ENCODE measurements around the gene APP. TPM values are rescaled to one million over a fixed set of nuclear protein-coding genes. Genes with fewer than 3 reads are reported as not detected.

The APP gene
- total RNA-seq, 4 donors from 2014 or later, result 209 to 297 (median 240) TPM

DNA sequence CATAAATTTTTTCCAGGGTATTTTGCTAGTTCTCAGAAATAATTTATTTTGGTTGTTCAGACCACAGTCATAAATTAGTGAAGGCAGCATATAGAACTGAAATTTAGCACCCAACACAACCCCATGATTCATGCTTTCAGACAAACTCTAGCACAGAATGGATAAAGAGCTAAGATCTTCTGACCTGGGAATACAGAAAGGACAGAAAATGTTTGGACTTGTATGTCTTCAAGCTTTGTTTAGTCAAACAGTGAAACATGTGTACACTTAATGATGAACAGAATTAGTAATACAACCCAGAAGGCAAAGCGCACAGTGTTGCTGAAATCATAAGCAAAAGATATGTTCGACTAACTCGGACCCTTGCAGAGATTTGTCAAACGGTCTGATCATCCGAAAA lies 205.6 kb downstream of the APP start:
- Histone ChIP-seq H3K27me3 (no peaks in the 10 kb centered on the region), H3K9me3 (no peaks in the 10 kb centered on the region), H3K4me1 (no peaks in the 10 kb centered on the region), H3K27ac (no peak overlapping the region), H3K4me3 (no peak overlapping the region), H3K36me3 (no peaks in the 10 kb centered on the region)
- no peak for DNase-seq
- TF ChIP-seq, protein P1, sequence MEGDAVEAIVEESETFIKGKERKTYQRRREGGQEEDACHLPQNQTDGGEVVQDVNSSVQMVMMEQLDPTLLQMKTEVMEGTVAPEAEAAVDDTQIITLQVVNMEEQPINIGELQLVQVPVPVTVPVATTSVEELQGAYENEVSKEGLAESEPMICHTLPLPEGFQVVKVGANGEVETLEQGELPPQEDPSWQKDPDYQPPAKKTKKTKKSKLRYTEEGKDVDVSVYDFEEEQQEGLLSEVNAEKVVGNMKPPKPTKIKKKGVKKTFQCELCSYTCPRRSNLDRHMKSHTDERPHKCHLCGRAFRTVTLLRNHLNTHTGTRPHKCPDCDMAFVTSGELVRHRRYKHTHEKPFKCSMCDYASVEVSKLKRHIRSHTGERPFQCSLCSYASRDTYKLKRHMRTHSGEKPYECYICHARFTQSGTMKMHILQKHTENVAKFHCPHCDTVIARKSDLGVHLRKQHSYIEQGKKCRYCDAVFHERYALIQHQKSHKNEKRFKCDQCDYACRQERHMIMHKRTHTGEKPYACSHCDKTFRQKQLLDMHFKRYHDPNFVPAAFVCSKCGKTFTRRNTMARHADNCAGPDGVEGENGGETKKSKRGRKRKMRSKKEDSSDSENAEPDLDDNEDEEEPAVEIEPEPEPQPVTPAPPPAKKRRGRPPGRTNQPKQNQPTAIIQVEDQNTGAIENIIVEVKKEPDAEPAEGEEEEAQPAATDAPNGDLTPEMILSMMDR (IDR thresholded peaks at IDR 0.05), result no peak
- TF ChIP-seq POLR2A (IDR thresholded peaks at IDR 0.05), result no peak

DNA sequence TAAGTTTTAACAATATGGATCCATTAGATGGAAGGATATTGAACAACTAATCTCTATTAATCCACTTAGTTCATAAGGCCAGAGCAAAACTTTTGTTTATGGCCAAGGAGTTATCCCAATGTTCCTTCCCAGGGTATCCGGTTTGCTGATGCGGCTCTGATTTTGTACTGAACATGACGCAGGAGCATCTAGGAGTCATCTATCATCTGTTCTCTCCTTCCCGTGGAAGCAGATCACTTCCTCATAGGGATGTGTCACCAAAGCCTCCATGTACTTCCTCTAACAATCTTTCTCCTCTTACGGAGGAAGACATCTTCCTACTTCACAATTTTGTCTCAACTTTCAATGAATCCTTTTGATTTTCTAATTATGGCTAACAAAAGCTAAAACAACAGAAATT lies 206.6 kb downstream of the APP start:
- H3K36me3 ChIP-seq, result no peaks in the 10 kb centered on the region
- H3K4me3 ChIP-seq, result no peak overlapping the region
- peak overlapping the region in 1 of 4 donors; percentile 37 for H3K27ac ChIP-seq
- H3K4me1 ChIP-seq, result no peaks in the 10 kb centered on the region
- no peaks in the 10 kb centered on the region for H3K27me3 ChIP-seq
- DNase-seq, result no peak
- H3K9me3 ChIP-seq, result no peaks in the 10 kb centered on the region
- TF ChIP-seq, protein P1 (IDR thresholded peaks at IDR 0.05), result no peak
- no peak for TF ChIP-seq POLR2A (IDR thresholded peaks at IDR 0.05)

DNA sequence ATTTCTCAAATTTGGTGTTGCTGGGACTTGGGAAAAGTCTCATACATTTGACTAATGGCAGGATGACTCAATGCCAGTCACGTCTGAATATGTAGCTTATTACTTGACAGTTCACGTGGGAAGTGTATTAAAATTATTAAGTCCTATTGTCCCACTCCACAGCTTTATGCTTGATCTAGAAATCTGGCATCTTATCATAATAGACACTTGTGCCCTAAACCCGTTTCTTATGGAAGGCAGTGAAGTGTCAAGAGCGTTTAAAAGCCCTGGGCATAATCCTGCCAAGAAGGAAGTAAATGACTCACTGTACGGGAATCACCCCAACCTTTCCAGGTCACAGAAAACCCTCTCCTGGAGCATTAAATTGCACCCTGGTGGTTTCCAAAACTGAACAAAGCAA lies 207.4 kb downstream of the APP start:
- H3K9me3 ChIP-seq, result no peaks in the 10 kb centered on the region
- no peak for DNase-seq
- H3K27ac ChIP-seq, result peak overlapping the region in 1 of 4 donors; percentile 37
- H3K4me3 ChIP-seq, result no peak overlapping the region
- no peaks in the 10 kb centered on the region for H3K4me1 ChIP-seq
- no peaks in the 10 kb centered on the region for H3K36me3 ChIP-seq
- TF ChIP-seq, protein P1 (IDR thresholded peaks at IDR 0.05), result no peak
- no peak for TF ChIP-seq POLR2A (IDR thresholded peaks at IDR 0.05)
- H3K27me3 ChIP-seq, result no peaks in the 10 kb centered on the region

DNA sequence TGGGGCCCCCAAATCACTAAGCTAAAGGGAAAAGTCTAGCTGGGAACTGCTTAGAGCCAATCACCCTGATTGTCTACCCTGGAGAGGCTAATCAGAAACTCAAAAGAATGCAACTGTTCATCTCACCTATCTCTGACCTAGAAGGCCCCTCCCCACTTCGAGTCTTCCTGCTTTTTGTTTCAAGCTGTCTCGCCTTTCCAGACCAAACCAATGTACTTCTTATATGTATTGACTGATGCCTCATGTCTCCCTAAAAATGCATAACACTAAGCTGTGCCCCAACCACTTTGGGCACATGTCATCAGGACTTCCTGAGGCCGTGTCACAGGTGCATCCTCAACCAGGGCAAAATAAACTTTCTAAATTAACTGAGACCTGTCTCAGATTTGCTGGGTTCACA lies 209.5 kb downstream of the APP start:
- Histone ChIP-seq H3K27ac (no peak overlapping the region), H3K4me1 (no peaks in the 10 kb centered on the region), H3K27me3 (no peaks in the 10 kb centered on the region), H3K9me3 (no peaks in the 10 kb centered on the region), H3K36me3 (no peaks in the 10 kb centered on the region), H3K4me3 (no peak overlapping the region)
- TF ChIP-seq, protein P1 (IDR thresholded peaks at IDR 0.05), result no peak
- TF ChIP-seq POLR2A (IDR thresholded peaks at IDR 0.05), result no peak
- peak in 1 of 3 donors; percentile 29 for DNase-seq

DNA sequence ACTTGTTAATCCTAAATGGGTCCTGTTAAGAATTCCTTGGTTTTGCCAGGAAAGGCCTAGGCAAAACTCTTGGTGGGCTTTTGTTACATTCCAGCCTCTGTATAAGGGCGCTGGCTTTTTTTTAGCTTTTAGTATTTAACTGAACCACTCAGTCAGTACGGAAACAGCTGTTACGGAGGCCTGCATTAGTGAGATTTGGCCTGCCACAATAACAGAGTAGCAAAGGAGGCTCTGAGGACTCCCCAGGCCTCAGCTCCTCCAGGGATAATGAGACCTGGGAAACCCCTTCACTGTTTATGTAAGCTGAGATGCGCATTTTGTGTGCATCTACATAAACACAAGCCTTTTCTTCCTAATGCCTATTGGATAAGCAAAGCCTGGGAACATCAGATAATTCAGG lies 210.2 kb downstream of the APP start:
- Histone ChIP-seq H3K27me3 (no peaks in the 10 kb centered on the region), H3K4me1 (no peaks in the 10 kb centered on the region), H3K4me3 (no peak overlapping the region), H3K9me3 (no peaks in the 10 kb centered on the region), H3K36me3 (no peaks in the 10 kb centered on the region), H3K27ac (no peak overlapping the region)
- TF ChIP-seq, protein P1 (IDR thresholded peaks at IDR 0.05), result no peak
- no peak for TF ChIP-seq POLR2A (IDR thresholded peaks at IDR 0.05)
- no peak for DNase-seq

DNA sequence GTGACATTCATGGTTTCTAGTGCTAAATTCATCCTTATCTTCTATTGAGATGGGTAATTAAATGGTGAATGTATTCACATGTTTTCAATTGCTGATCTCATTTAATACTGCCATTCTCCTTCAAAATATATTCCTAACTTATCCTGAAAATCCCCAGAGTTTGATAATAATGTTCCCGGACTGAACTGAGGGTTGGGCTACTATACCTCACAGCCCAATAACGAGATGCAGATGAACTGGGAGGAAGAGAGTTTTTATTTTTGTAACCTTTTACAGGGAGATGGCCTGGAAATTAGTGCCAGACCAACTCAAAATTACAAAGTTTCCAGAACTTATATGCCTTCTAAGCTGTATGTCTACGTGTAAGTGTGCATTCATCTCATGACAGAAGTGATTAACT lies 210.8 kb downstream of the APP start:
- Histone ChIP-seq H3K9me3 (no peaks in the 10 kb centered on the region), H3K27ac (no peak overlapping the region), H3K4me1 (no peaks in the 10 kb centered on the region), H3K27me3 (no peaks in the 10 kb centered on the region), H3K36me3 (no peaks in the 10 kb centered on the region), H3K4me3 (no peak overlapping the region)
- DNase-seq, result no peak
- TF ChIP-seq, protein P1 (IDR thresholded peaks at IDR 0.05), result no peak
- no peak for TF ChIP-seq POLR2A (IDR thresholded peaks at IDR 0.05)
